ENCODE results near the gene FRMD3.

DNA sequence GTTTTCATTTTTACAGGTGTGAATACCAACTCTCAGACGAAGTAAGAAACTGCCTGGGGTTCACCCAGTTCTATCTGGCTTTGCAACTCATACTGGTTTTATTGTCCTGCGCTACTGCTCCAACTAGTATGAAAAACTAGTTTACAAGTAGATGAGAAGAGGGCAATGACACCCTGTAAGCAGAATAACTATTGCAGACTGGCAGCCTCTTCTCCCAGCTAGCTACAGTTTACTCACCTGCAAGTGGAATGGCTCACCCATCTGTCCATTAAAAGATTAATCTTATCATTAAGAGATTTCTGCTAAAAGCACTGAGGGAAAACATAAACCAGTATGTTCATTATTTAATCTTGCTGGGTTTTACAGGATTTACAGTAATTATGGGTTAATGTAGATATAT lies 113.4 kb downstream of the FRMD3 start:
- TF ChIP-seq, protein P1, sequence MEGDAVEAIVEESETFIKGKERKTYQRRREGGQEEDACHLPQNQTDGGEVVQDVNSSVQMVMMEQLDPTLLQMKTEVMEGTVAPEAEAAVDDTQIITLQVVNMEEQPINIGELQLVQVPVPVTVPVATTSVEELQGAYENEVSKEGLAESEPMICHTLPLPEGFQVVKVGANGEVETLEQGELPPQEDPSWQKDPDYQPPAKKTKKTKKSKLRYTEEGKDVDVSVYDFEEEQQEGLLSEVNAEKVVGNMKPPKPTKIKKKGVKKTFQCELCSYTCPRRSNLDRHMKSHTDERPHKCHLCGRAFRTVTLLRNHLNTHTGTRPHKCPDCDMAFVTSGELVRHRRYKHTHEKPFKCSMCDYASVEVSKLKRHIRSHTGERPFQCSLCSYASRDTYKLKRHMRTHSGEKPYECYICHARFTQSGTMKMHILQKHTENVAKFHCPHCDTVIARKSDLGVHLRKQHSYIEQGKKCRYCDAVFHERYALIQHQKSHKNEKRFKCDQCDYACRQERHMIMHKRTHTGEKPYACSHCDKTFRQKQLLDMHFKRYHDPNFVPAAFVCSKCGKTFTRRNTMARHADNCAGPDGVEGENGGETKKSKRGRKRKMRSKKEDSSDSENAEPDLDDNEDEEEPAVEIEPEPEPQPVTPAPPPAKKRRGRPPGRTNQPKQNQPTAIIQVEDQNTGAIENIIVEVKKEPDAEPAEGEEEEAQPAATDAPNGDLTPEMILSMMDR (IDR thresholded peaks at IDR 0.05): no peak
- TF ChIP-seq EZH2 (IDR thresholded peaks at IDR 0.05): no peak
- TF ChIP-seq EZH2phosphoT487 (IDR thresholded peaks at IDR 0.05): no peak
